Measurements from ENCODE around the gene FBXW4. TPM values are rescaled to one million over a fixed set of nuclear protein-coding genes. Genes with fewer than 3 reads are reported as not detected.
"Not testable (repeated sequence)": the region's sequence is repeated elsewhere in the genome, so short reads cannot be mapped to it uniquely, and the experiment has no call there.

The FBXW4 gene
- total RNA-seq, 1 donor from 2014 or later = 34.4 TPM

- no peak for DNase-seq
Observed at GRCh38 chr10:101617102-101617823, 77.7 kb downstream of the FBXW4 start.

DNA sequence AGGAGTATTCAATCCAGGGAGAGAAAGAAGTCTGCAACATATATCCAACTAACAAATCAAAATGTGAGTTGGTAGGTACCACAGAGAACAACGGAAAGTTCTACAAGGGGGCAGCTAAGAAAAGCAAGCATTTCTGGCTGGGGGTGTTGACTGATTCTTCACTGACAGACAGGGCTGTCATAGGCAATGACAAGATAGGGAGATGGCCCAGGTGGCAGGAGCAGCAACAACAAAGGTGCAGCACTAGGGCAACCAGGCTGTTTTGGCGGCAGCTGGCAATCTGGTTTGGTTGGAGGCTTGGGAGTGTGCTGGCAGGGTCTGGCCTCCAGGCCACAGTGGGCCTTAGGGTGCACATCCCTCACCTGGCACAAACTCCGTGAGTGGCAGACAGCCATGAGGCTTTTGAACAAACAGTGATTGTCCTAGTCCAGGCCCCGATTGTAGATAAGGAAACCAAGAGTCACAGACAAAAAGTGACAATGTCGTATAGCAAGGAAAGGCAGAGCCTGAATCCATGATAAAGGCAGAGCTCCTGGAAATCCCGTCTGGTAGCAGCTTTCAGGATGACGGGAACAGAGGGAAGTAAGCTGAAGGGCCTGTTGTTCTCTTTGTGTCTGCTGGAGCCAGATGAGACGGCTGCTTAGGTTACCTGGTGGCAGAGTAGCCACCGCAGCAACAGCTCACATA is 78.4 kb downstream of the FBXW4 start:
- no peak for DNase-seq

DNA sequence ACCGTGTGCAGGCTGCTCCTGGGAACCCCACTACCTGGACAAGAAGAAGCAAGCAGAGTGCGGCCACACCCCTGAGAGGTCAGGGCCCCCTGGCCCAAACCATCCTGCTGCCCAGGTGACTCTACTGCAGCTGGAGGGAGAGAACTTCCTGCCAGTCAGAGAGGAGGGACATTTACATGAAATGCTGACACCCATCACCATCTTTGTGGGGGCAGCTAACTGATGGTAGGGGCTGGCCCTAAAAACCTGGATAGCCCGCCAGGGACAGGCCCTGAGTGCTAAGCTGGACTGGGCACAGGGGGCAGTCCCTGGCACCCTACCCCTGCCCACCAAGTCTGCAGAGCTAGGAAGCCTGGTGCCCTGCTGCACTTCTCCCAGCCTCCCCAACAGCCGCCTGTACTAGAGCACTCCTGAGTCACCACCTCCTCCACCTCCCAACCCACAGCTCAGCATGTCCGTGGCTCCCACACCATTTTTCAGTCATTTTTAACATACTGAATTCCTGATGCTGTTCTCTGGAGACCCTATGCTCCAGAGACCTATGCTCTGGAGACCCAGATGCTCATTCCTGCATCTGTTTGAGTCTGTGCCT is 79.3 kb downstream of the FBXW4 start:
- DNase-seq = no peak

GRCh38 chr10:101614663-101615524 is 80.1 kb downstream of the FBXW4 start:
- DNase-seq = no peak

- DNase-seq = no peak
Observed at GRCh38 chr10:101613646-101614045, 81.3 kb downstream of the FBXW4 start.

DNA sequence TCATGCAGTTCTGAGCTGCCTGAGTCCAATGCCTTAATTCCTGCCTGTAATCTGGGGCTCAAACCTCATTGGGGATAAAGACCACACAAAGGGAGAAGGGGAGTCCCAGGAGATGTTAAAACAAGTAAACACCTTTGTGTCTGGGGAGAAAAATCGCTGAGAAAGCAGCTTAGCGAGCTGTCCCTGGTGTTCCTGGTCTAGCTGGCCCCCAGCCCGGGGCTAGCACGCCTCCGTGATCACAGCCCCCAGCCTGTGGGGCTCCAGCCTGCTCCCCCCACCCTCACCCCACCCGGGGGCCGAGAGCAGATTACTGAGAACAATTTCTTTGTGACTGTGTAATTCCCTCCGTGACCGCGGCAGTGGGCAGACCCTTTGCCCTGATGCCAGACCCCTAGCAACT is 82.1 kb downstream of the FBXW4 start:
- no peak for DNase-seq

GRCh38 chr10:101612086-101612485 is 82.9 kb downstream of the FBXW4 start:
- DNase-seq = no peak

- no peak for DNase-seq
Observed at GRCh38 chr10:101611096-101611905, 83.7 kb downstream of the FBXW4 start.

GRCh38 chr10:101609481-101609880 is 85.5 kb downstream of the FBXW4 start:
- DNase-seq = no peak

DNA sequence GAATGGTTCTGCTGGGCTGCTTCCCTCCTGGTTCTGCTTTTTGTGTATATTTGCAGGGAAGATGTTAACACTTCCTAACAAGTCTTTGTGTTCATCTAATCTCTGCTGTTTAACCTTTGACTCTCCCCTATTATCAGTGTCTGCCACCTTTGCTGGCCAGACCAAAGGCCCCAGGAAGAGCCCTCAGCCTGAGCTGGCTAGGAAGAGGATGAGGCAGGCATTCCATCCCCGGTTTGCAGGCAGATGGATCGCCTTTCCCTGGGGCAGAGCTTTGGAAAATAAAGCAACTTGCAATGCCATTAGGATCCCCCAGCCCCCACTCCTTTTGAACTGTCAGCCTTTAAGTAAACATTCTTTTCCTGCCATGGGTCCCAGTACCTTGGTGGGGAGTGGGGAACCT is 87.8 kb downstream of the FBXW4 start:
- no peak for DNase-seq

GRCh38 chr10:101602761-101603398 is 92.1 kb downstream of the FBXW4 start:
- DNase-seq = no peak

- no peak for DNase-seq
Observed at GRCh38 chr10:101601541-101601940, 93.4 kb downstream of the FBXW4 start.

DNA sequence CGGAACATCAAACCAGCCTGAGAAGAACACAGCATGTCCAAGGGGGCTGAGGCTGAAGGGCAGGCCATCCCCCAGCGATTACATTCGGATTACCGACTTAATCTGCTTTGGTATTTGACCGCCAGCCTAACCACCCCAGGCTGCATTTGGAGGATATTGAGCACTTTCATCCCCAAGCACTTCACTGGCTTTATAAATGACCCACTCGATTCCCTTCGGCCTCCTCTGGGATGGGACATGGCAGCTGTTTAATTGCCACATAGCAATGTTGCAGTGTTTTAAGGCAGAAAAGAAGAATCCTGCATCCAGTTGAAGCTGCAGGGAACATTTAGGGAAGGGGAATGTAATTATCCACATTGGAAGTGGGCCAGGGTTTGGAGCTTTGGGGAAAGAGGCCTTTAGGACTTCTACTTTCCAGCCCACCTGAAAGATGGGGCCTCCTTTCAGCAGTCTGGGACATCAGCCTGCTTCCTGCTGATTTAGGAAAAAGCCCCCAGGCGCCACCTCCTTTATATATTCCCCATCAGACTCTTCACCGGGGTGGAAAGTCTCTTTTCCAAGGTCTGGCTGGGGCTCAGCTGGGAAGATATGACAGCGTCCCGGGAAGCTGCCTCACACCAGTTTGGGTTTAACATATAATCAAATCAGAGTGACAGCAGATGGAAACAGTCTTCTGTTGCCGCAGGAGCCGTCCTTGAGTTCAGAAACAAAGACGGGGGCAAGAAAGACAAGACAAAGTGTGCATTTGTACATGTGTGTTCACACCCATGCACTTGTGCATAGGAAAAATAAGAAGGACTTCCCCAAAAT is 97.7 kb downstream of the FBXW4 start:
- no peak for DNase-seq

DNA sequence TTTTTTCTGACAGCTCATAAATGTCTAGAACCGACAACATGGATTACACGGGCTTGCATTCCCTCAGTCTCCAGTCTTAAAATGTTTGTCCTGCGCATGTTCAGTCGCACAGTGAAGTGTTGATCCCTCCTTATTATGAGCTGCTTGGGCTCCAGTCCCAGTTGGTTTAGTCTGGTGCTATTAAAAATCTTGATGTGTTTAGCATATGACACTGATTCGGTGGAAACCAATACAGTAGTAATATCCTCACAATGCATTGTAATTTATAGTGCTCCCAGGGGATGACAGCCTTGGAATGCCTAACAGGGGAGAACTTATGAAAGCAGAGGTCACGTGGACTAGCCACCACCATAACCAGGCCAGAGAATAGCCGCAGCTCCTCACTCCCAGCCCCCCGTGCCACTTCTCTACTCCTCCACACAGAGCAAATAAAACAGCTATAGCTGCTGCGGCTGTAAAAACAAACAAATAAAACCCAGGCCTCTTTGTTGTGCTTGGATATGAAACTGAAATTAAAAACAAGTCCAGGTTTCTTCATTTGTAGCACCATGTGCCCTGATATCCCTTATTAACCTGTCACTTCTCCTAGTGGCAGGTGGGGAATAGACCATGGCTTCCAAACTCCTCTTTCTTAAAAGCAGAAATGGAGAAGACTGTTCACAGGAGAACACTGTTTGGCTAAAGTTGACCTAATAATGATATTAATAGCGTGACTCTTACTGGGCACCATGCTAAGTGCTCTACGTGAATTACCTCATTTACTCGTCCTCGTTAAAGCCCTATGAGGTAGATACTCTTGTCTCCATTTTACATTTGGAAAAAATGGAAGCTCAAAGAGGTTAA is 99.2 kb downstream of the FBXW4 start:
- DNase-seq = peak; percentile 51

DNA sequence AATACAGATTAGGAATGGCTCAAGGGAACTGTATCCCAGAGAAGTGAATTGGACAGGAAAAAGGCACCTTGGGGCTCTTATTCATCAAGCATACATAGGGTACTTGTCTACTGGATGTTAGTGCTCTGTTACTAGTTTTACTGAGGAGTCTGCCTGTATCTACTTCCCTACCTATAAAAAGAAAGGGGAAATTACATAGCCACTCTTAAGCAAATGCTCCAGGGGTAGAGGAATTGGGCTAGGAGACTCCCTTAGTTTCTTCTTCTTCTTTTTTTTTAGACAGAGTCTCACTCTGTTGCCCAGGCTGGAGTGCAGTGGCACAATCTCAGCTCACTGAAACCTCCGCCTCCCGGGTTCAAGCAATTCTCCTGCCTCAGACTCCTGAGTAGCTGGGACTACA is 101.6 kb downstream of the FBXW4 start:
- DNase-seq = not testable (repeated sequence)

DNA sequence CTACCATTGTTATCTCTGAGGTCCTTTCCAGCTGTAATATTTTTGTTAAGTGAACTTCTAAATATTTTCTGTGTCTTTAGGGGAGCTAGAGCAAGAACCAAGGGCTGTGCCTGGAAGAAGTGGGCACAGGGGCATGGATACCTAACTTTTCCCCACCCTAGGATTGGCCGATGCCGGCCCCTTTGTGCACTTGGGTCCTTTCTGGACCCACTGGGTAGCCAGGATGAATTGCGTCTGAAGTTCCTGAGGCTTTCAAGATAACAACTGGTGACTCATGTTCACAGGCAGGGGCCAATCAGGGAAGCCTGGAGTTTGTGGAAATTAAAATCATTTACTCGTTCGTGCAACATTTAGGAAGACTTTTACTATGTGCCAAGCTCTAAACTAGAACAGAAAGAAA is 106.1 kb downstream of the FBXW4 start:
- DNase-seq = no peak

- DNase-seq = peak; percentile 92
Observed at GRCh38 chr10:101587725-101588653, 107.0 kb downstream of the FBXW4 start, which contains the start of the genes DPCD and POLL. DPCD (plus strand) TSS chr10:101588321; CDS start chr10:101588337, 16 bp downstream. POLL (minus strand) TSS chr10:101588257; CDS start chr10:101587360, 897 bp downstream.

GRCh38 chr10:101585841-101586240 is 109.1 kb downstream of the FBXW4 start:
- DNase-seq = no peak
